HG02981 (cell line): ENCODE results near the gene HECTD1.
"Not testable (repeated sequence)": the region's sequence is repeated elsewhere in the genome, so short reads cannot be mapped to it uniquely, and the experiment has no call there.

Experiments
- ATAC-seq: cut with Tn5 transposase; IDR thresholded peaks from one replicate; pipeline ENCODE4 v1.9.1; 2021; ENCODE audit warnings: mild to moderate bottlenecking, moderate library complexity; ENCODE audit not compliant: unreplicated experiment

The HECTD1 gene

DNA sequence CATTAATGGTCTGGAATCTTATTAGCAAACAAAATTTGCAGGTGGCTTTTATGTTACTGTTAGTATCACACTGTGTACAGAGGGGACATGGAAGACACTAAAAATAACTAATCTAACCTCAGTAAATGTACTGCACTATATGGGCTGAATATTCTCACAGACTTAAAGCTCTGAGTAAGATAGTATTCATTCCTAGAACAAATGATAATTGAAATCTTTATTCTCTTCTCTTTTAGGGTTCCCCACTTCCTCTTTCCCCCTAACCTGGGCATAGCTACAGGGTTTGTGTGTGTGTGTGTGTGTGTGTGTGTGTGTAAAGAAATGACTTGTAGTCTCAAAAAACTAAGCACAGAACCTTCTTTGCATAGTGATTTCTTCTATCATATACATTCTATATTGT lies 21.4 kb upstream of the HECTD1 start:
- peak; percentile 92 for ATAC-seq

- no peak for ATAC-seq
These were observed 20.9 kb upstream of the HECTD1 start for GRCh38 chr14:31228533-31228932.

- no peak for ATAC-seq
These were observed 17.2 kb upstream of the HECTD1 start for GRCh38 chr14:31224808-31225207.

DNA sequence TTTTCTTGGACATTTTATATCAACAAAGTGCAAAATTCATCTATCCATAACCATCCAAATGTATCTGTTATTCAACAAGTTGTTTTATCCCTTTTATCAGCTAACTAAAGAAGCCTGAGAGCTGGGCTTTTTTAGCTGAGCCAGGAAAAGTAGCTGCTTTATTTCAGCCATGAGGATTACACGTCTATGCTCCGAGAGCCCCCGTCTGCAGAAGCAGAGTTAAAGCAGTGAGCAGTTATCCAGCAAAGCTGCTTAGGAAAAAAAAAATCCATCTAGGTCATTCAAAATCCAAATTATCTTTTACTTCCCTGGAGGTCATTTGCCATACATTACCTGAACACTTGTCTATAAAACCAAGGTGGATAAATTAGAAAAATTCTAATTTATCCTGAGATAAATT lies 15.7 kb upstream of the HECTD1 start:
- no peak for ATAC-seq

DNA sequence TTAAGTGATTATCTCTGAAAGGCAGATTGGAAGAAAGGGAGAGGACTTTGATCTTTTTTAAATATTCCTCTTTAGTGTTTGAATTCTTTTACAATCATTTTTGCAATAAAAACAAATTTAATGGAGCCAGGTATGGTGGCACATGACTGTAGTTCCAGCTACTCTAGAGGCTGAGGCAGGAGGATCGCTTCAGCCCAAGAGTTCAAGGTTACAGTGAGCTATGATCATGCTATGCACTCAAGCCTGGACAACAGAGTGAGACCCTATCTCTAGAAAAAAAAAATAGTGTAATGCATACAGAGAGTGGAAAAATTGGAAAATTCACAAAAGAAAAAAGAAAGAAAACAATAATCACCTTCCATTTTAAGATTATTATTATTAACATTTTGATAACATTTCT lies 15.2 kb upstream of the HECTD1 start:
- no peak for ATAC-seq

DNA sequence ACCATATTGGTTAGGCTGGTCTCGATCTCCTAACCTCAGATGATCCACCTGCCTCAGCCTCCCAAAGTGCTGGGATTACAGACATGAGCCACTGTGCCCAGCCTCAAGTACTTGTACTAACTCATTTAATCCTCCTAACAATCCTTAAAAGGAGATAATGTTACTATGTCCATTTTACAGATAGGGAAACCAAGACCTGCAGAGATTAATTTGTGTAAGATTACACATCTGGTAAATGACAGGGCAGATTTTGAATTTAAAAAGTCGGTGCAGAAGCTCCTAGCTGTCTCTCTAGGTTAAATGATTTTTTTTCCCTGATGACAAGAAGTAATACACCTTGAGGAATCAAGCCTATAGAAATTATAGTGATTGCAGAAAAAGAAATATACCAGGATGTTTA lies 13.7 kb upstream of the HECTD1 start:
- ATAC-seq, result no peak

GRCh38 chr14:31219169-31219568 lies 11.6 kb upstream of the HECTD1 start:
- ATAC-seq, result no peak

DNA sequence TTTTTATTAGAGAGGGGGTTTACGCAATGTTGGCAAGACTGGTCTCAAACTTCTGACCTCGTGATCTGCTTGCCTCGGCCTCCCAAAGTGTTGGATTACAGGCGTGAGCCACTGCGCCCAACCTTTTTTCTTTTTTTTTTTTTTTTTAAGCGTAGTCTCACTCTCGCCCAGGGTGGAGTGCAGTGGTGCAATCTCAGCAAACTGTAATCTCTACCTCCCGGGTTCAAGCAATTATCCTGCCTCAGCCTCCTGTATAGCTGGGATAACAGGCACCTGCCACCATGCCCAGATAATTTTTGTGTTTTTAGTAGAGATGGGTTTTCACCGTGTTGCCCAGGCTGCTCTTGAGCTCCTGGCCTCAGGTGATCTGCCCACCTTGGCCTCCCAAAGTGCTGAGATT lies 8.8 kb upstream of the HECTD1 start:
- ATAC-seq, result no peak

DNA sequence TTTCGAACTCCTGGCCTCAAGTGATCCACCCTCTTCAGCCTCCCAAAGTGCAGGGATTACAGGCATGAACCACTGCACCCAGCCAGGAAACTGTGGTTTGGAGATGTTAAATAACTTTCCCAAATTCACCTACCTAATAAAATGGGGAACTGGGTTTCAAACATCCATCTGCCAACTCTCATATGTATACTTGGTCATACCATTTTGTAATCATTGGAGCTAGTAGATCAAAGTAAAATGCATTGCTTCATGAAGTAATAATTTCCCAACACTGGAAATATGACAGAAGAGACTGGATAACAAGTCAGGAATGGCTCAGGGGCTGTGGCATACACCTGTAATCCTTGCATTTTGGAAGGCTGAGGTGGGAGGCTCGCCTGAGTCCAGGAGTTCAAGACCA lies 5.3 kb upstream of the HECTD1 start:
- ATAC-seq, result no peak

DNA sequence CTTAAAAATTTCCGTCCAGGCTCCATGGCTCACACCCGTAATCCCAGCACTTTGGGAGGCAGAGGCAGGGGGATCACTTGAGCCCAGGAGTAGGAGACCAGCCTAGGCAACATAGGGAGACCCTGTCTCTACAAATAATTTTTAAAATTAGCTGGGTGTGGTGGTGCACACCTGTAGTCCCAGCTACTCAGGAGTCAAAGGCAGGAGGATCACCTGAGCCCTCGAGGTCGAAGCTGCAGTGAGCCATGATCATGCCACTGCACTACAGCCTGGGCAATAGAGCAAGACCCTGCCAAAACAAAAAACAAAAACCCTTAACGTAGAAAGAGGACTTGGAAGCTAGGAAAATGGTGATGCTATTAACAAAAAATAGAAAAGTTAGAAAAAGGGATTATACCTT lies 2.0 kb upstream of the HECTD1 start:
- no peak for ATAC-seq

GRCh38 chr14:31208546-31209424 lies 1.2 kb upstream of the HECTD1 start:
- ATAC-seq, result no peak

DNA sequence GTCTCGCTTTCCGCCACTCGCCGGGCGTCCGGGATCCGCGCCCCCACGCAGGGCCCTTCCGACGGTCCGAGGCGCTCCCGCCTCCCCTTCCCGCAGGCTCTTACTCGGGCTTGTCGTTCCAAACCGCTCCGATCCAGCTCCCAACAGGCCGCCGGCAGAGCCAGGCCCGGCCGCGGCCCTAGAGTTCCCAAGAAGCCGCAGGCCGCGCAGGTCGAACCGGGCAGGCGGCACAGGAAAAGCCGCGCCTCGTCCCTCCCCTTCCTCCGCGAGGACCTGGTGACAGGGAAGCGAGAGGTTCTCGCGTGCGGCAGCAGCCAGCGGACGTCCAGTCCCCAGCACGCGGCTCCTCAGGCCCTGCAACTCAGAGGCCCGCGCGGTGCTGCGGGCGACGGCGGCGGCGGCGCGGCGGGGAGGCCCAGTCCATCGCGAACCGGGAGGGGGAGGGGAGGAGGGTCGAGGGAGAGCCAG lies 272 bp downstream of the HECTD1 start:
- ATAC-seq, result no peak

GRCh38 chr14:31206536-31207286 lies 882 bp downstream of the HECTD1 start:
- peak; percentile 8 for ATAC-seq

DNA sequence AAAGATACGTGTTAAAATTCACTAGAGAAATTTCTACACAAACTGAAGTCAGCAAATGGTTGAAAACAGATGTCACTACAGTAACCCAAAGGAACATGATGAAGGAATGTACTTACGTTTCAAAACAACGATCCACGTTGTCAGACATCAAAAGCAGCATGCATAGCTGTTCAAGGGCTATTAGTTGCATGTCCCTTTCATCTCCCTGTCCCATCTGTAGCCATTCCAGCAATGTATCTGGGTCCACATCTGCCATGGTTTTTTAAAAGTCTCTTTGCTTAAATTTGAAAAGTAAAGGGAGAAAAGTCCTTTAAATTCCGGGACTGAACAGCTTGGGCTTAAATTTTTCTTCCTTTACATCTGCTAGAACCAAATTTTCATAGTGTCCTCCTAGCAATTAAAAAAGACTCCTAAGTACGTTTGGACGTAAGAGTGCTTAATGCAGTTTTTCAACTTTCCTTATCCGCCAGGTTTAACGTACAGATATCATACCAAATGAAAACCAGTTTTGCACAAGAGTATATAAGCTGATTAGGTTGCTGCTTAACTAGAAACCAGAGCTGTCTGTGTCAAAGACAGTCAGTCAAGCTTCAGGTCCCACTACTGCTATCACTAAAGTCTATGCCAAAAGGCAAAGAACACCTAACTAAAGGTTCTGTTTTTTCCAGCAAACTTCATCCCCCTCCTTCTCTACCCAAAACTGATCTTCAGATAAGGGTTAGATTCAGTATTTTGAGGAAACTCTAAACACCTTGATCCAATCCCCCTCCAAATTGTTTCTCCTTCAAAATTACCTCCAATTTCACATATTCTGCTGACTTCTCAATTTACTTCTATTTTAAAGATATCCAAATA lies 1.7 kb downstream of the HECTD1 start:
- no peak for ATAC-seq

GRCh38 chr14:31204593-31205534 lies 2.7 kb downstream of the HECTD1 start:
- ATAC-seq, result no peak

DNA sequence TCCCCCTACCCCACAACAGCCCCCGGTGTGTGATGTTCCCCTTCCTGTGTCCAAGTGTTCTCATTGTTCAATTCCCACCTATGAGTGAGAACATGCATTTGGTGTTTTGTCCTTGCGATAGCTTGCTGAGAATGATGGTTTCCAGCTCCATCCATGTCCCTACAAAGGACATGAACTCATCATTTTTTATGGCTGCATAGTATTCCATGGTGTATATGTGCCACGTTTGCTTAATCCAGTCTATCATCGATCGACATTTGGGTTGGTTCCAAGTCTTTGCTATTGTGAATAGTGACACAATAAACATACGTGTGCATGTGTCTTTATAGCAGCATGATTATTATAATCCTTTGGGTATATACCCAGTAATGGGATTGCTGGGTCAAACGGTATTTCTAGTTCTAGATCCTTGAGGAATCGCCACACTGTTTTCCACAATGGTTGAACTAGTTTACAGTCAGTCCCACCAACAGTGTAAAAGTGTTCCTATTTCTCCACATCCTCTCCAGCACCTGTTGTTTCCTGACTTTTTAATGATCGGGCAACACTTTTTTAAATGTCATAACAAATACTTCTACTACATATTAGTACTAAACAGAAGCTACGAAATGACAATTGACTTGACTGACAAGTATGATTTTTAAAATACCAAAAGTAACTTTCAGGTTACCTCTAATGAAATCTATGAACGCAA lies 3.5 kb downstream of the HECTD1 start:
- not testable (repeated sequence) for ATAC-seq

DNA sequence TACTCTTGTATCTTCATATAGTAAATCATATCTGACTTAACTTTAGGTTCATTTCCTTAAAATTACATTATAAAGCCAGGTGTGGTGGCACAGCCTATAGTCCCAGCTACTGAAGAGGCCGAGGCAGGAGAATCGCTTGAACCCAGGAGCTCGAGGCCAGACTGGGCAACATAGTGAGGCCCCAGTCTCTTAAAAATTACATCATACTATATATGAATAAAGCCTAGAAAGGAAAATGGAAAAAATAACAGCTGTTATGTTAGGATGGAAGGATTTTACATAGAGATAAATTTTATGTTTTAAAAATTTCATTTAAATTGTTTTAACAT lies 4.2 kb downstream of the HECTD1 start:
- ATAC-seq, result no peak

- ATAC-seq, result no peak
These were observed 6.5 kb downstream of the HECTD1 start for GRCh38 chr14:31201111-31201510.

- no peak for ATAC-seq
These were observed 6.9 kb downstream of the HECTD1 start for GRCh38 chr14:31200702-31200990.

DNA sequence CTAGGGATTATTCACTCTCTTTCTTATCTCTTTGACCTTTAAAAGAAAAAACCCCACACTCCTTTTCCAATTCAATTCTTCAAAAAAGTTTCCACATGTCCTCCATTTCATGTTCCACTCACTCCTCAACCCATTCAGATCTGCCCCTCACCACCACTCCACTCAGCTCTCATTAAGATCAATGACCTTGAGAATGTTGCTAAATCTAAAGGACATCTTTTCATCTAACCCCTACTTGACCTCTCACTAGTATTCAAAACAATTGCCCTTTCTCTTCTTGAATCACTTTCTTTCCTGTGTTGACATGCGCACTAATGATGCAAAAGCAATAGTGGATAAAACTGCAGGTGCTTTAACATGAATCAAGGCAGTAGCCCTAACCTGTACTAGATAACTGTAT lies 9.9 kb downstream of the HECTD1 start:
- ATAC-seq, result no peak
